ENCODE results near the gene GPR173. TPM values are rescaled to one million over a fixed set of nuclear protein-coding genes. Genes with fewer than 3 reads are reported as not detected.
A peak's percentile ranks its signal among the peaks of the same experiment; 100 is the strongest.

Gene GPR173
- total and polyA plus RNA-seq, 8 donors = 0.44 to 7.5 (median 0.77) TPM; not detected in 4

DNA sequence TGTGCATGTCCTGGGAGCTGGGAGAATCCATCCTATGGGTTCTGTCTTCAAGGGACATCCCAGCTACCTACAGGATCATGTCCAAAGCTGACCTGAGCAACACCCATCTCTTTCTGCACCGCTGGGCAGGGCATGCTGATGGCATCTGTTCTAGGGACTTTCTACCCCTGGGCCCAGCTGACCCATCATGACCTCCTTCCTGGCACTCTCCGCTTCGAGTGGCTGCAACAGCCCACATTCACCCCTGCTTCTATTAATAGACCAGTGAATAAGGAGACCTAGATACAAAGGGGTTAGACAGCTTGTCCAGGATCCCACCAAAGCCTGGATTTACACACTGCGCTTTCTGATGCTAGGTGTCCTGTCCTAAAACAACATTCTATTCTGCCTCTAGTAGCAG is 44.6 kb upstream of the GPR173 start:
- H3K27me3 ChIP-seq = peaks cover 8 to 54% (median 17%) of the 10 kb centered on the region in 3 donors
- 59 to 100% (median 73%) methylated on average over 1 to 4 of the region's 4 CpGs for WGBS, 5 donors
- no peak for DNase-seq
- H3K9me3 ChIP-seq = peaks cover 0 to 16% (median 6%) of the 10 kb centered on the region in 4 donors
- H3K4me1 ChIP-seq = no peaks in the 10 kb centered on the region
- H3K27ac ChIP-seq = no peak overlapping the region
- no peaks in the 10 kb centered on the region for H3K36me3 ChIP-seq
- H3K4me3 ChIP-seq = no peak overlapping the region
- intact Hi-C loops (cut with DNase I; ENCODE audit: low total_unique reads) = no loop called here
- no peak for TF ChIP-seq POLR2A (IDR thresholded peaks at IDR 0.05)
- no peak for TF ChIP-seq POLR2AphosphoS5 (IDR thresholded peaks at IDR 0.05)
- no peak for TF ChIP-seq EP300 (IDR thresholded peaks at IDR 0.05)
- TF ChIP-seq, protein P1, sequence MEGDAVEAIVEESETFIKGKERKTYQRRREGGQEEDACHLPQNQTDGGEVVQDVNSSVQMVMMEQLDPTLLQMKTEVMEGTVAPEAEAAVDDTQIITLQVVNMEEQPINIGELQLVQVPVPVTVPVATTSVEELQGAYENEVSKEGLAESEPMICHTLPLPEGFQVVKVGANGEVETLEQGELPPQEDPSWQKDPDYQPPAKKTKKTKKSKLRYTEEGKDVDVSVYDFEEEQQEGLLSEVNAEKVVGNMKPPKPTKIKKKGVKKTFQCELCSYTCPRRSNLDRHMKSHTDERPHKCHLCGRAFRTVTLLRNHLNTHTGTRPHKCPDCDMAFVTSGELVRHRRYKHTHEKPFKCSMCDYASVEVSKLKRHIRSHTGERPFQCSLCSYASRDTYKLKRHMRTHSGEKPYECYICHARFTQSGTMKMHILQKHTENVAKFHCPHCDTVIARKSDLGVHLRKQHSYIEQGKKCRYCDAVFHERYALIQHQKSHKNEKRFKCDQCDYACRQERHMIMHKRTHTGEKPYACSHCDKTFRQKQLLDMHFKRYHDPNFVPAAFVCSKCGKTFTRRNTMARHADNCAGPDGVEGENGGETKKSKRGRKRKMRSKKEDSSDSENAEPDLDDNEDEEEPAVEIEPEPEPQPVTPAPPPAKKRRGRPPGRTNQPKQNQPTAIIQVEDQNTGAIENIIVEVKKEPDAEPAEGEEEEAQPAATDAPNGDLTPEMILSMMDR (IDR thresholded peaks at IDR 0.05) = no peak

GRCh38 chrX:53004811-53005210 is 43.8 kb upstream of the GPR173 start:
- Histone ChIP-seq H3K4me1 (no peaks in the 10 kb centered on the region), H3K36me3 (no peaks in the 10 kb centered on the region), H3K9me3 (peaks cover 0 to 19% (median 8%) of the 10 kb centered on the region in 4 donors), H3K27ac (no peak overlapping the region), H3K4me3 (no peak overlapping the region), H3K27me3 (peaks cover 8 to 49% (median 12%) of the 10 kb centered on the region in 3 donors)
- intact Hi-C loops (cut with DNase I; ENCODE audit: low total_unique reads) = no loop called here
- TF ChIP-seq POLR2A (IDR thresholded peaks at IDR 0.05) (no peak), EP300 (IDR thresholded peaks at IDR 0.05) (no peak), POLR2AphosphoS5 (IDR thresholded peaks at IDR 0.05) (no peak)
- TF ChIP-seq, protein P1 (IDR thresholded peaks at IDR 0.05) = no peak
- WGBS, 5 donors = 13 to 39% (median 21%) methylated on average over 4 of the region's 4 CpGs
- DNase-seq = peak in 1 of 2 donors; percentile 43

DNA sequence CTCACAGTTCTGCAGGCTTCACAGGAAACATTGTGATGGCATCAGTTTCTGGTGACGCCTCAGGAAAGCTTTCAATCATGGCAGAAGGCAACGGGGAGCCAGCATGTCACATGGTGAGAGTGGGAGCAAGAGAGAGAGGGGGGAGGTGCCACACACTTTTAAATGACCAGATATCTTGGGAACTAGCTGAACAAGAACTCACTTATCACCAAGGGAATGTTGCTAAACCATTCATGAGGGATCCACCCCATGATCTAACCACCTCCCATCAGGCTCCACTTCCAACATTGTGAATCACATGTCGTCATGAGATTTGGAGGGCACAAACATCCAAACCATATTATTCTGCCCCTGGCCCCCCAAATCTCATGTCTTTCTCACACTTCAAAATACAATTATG is 43.3 kb upstream of the GPR173 start:
- no peaks in the 10 kb centered on the region for H3K36me3 ChIP-seq
- no peak overlapping the region for H3K27ac ChIP-seq
- intact Hi-C loops (cut with DNase I; ENCODE audit: low total_unique reads) = no loop called here
- TF ChIP-seq EP300 (IDR thresholded peaks at IDR 0.05) (no peak), POLR2AphosphoS5 (IDR thresholded peaks at IDR 0.05) (no peak), POLR2A (IDR thresholded peaks at IDR 0.05) (no peak)
- TF ChIP-seq, protein P1 (IDR thresholded peaks at IDR 0.05) = no peak
- H3K4me3 ChIP-seq = no peak overlapping the region
- H3K4me1 ChIP-seq = no peaks in the 10 kb centered on the region
- DNase-seq = no peak
- 18 to 45% (median 38%) methylated on average over 3 of the region's 3 CpGs for WGBS, 5 donors
- peaks cover 7 to 45% (median 8%) of the 10 kb centered on the region in 3 donors for H3K27me3 ChIP-seq
- peaks cover 0 to 19% (median 8%) of the 10 kb centered on the region in 4 donors for H3K9me3 ChIP-seq

DNA sequence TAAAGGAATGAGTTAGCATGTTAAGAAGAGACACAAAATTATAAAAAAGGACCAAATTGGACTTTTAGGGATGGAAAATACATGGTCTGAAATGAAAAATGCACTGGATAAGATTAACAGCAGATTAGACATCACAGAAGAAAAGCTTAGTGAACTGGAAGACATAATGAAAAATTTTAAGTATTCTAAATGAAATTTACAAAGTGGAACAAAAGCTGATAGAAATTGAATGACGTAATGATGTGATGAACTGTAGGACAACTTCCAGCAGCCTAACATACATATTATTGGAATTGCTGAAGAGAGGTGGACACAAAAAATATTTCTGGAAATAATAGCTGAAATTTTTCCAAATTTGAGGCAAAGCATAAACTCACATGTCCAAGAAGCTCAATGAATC is 39.6 kb upstream of the GPR173 start:
- no peak for TF ChIP-seq EP300 (IDR thresholded peaks at IDR 0.05)
- TF ChIP-seq POLR2AphosphoS5 (IDR thresholded peaks at IDR 0.05) = no peak
- no peak for TF ChIP-seq POLR2A (IDR thresholded peaks at IDR 0.05)
- TF ChIP-seq, protein P1 (IDR thresholded peaks at IDR 0.05) = no peak
- WGBS, 5 donors = 95 to 100% (median 97%) methylated on average over 1 of the region's 1 CpG
- intact Hi-C loops (cut with DNase I; ENCODE audit: low total_unique reads) = no loop called here
- Histone ChIP-seq H3K36me3 (no peaks in the 10 kb centered on the region), H3K4me3 (no peak overlapping the region), H3K27me3 (peaks cover 0 to 26% (median 0%) of the 10 kb centered on the region in 3 donors), H3K9me3 (peaks cover 0 to 35% (median 11%) of the 10 kb centered on the region in 4 donors), H3K27ac (no peak overlapping the region), H3K4me1 (no peaks in the 10 kb centered on the region)
- no peak for DNase-seq
